ENCODE measurements around the gene RAPGEF5. TPM values are rescaled to one million over a fixed set of nuclear protein-coding genes. Genes with fewer than 3 reads are reported as not detected.

RAPGEF5 gene
- total and polyA plus RNA-seq, 2 donors (not counting 3 experiments of a cell fraction or from before 2014, with no cell fraction given): 10.0 to 43.2 TPM

GRCh38 chr7:22189741-22190140 is 167.2 kb downstream of the RAPGEF5 start:
- H2AFZ ChIP-seq (ENCODE audit: low read depth, low read length): no peak overlapping the region
- dilution Hi-C loops (cut with MboI; ENCODE audit: extremely low pct_ligation_motif_present, low sequenced_read_pairs): no loop called here
- no peaks in the 10 kb centered on the region for H4K20me1 ChIP-seq (replicated peaks; ENCODE audit: control insufficient read depth, extremely low read depth, insufficient read depth, low read length)
- H3K79me2 ChIP-seq (ENCODE audit: control insufficient read depth, insufficient read depth, low read length): no peaks in the 10 kb centered on the region
- POLR2A ChIA-PET: no interaction called here
- no peak overlapping the region for H3K4me3 ChIP-seq (replicated peaks in 1 of 3; ENCODE audit: insufficient read depth in 1 of 3, low read depth in 1 of 3, low read length in 3 of 3)
- no peak overlapping the region for H3K9ac ChIP-seq (replicated peaks; ENCODE audit: extremely low read depth, insufficient read depth, low read length)
- no peak overlapping the region for H3K4me2 ChIP-seq (ENCODE audit: insufficient read depth, low read length)
- H3K27ac ChIP-seq (ENCODE audit: insufficient read depth, low read depth, low read length): no peak overlapping the region
- no peak for DNase-seq (ENCODE audit: low read depth, low spot score)
- no TSS peak for BruUV-seq (replicated peaks)
- no peaks in the 10 kb centered on the region for H3K4me1 ChIP-seq (ENCODE audit: control insufficient read depth, extremely low read depth, insufficient read depth, low read length)
- CTCF ChIA-PET: interaction anchor here (0.6 to 1.5 kb wide), 5 partner anchors 12 to 1384 kb away, joined by 3 to 6 read pairs (median 4); no protein-coding TSS in a partner anchor
- TF ChIP-seq POLR2A (IDR thresholded peaks at IDR 0.05; ENCODE audit: low read depth, low read length): no peak
- TF ChIP-seq FOS (IDR thresholded peaks at IDR 0.05; ENCODE audit: borderline replicate concordance, insufficient read depth, low read length): no peak
- TF ChIP-seq EZH2 (IDR thresholded peaks at IDR 0.05; ENCODE audit: borderline replicate concordance, low read depth, low read length, severe bottlenecking): no peak
- no peak for TF ChIP-seq MYC (IDR thresholded peaks at IDR 0.05; ENCODE audit: low read depth, low read length)
- no peak for TF ChIP-seq CTCF (IDR thresholded peaks at IDR 0.05; ENCODE audit: extremely low read depth in 1 of 2, insufficient read depth in 1 of 2, low read depth in 1 of 2, low read length in 2 of 2)
- no peak for TF ChIP-seq GATA2 (IDR thresholded peaks at IDR 0.05; ENCODE audit: insufficient read depth, insufficient read length, low read depth, low read length)
- TF ChIP-seq JUN (IDR thresholded peaks at IDR 0.05; ENCODE audit: borderline replicate concordance, insufficient read depth, insufficient read length, low read depth): no peak
- TF ChIP-seq POLR2AphosphoS5 (IDR thresholded peaks at IDR 0.05; ENCODE audit: insufficient read depth, low read depth, low read length): no peak
- TF ChIP-seq MAX (IDR thresholded peaks at IDR 0.05; ENCODE audit: insufficient read depth, insufficient read length): no peak
- peaks cover 0 to 15% of the 10 kb centered on the region in 2 experiments for H3K36me3 ChIP-seq (ENCODE audit: control insufficient read depth in 2 of 2, extremely low read depth in 1 of 2, insufficient read depth in 2 of 2, low read length in 2 of 2)
- no peaks in the 10 kb centered on the region for H3K9me1 ChIP-seq (replicated peaks; ENCODE audit: control insufficient read depth, extremely low read depth, insufficient read depth, low read length)
- no peak for FAIRE-seq
- intact Hi-C loops (cut with micrococcal nuclease): no loop called here
- H3K27me3 ChIP-seq (ENCODE audit: control insufficient read depth in 2 of 2, insufficient read depth in 2 of 2, low read length in 2 of 2): no peaks in the 10 kb centered on the region
- no peaks in the 10 kb centered on the region for H3K9me3 ChIP-seq (replicated peaks; ENCODE audit: control insufficient read depth, insufficient read depth, low read length)

All from endothelial cell of umbilical vein (primary cell).